Activated CD4-positive, alpha-beta T cell treated with anti-CD3 and anti-CD28 coated beads, Interleukin-2, amount 50 U/mL, for 1 hour (primary cell): ENCODE measurements around the gene SLC34A1.
"Not testable (repeated sequence)": the region's sequence is repeated elsewhere in the genome, so short reads cannot be mapped to it uniquely, and the experiment has no call there.

Experiments used
- DNase-seq: peaks from one replicate; pipeline ENCODE4 v3.0.0-alpha.2; 2020

Gene SLC34A1

GRCh38 chr5:177384134-177384533, at the start of gene SLC34A1:
TSS of gene SLC34A1 (plus strand) at chr5:177384434. CDS start at chr5:177385742, 1,308 bp downstream.
- no peak for DNase-seq

DNA sequence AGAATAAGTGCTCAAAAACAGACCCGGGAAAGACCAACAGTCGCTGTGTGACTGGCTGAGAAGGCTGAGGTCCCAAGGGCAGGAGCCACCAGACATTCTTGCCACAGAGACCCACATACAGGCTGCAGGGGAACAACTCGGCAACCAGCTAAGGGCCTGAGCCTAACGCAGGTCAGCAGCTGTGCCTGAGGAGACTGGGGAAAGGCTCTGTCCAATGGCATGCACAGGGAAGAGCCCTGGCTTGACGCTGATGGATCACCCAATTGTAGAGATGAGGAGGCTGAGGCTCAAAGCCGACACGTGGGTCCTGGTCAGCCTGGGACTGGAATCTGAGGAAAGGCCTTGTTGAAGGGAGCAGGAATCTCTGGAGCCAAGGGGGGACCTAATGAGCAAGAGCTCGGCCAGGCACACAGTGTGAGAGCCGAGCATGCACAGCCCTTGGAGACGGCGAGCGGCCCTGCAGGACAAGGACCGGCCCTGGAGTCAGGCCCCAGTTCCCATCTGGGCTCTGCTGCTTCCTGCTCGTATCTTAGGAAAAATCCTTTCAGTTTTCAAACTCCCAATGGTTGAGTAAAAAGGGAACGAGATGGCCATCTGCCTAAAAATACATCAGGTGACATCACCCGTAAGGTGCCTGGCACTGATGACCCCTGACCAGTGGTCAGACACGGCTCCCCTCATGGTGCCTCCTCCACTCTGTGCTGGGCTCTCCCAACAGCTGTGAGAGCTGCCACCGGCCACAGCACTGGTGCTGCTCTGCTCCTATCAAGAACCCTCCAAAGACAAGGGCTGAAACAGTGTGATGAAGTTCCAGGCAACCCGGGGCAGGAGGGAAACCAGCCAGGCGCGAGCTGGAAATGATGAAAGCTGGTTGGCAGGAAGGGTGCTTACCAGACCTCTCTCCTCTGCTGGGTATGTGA, 49.2 kb upstream of the SLC34A1 start:
- DNase-seq: no peak

DNA sequence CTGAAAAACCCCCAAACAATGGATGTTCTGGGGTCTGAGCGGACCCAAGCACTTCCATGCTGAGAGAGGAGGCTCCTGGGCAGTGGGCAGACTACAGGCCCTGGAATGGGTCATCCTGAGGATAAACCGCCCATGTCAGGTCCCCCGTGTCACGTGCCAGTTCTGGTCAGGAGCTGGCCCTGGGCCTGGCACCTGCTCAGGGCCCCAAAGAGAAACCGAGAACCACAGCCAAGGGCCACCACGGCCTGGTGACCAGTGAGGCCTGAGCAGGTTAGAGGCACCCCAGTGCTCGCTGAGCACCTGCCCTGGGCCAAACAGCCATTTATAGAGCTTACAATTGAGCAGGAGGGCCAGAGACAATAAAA, 48.6 kb upstream of the SLC34A1 start:
- no peak for DNase-seq

DNA sequence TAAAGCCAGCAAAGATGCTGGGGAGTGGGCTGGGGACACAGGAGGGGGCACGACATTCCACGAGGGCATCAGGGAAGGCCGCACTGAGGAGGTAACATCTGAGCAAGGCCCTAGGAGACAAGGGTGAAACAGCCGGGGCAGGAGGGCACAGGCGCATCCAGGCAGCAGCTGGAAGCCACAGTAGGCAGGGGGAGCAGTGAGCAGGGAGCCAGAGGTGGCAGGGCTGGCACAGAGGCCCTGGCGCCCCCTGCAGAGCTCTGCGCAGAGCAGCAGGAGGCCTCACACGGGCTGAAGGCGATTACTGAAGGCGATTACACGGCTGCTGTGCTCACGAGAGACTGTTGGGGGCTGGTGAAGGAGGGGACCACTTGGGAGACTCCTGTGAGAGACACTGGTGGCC, 48.1 kb upstream of the SLC34A1 start:
- DNase-seq: no peak

GRCh38 chr5:177336603-177337494, 47.4 kb upstream of the SLC34A1 start:
- DNase-seq: no peak

DNA sequence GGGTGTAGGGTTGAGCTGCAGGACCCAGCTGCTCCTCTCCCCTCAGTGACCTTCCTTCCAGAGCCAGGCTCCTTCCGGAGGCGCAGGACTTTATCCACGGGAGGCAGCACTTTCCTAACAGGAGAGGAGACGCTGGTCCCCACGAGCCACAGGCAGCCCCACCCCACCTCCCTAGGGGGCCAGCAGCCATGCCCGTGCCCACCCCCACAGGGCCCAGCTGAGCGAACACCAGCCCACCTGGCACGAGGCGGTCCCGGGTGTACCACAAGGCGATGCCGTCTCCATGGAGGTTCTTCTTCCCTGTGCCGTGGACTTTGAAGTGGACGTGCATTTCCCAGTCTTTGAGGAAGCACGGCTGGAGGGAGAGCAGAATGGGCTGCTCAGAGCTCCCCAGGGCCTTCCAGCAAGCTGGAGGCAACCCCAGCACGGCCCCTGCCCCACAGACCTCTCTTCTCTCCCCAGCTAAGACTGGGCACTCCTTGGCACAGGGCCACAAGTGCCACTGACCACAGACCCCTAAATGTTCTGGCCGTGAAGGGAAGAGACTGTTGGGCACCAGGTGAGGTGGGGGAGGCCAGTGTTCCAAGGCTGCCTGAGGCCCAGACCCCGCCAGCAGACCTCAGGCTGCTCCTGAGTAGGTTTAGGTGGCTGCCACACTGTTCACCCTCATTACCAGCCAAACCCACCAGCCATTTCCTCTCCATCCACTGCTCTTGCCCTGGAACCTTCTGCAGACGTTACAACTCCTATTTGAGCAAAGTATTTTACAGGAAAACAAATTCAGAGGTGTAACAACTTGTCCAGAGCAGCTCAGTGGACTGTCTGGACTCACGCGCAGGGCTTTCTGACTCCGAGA, 45.8 kb upstream of the SLC34A1 start:
- DNase-seq: no peak

- DNase-seq: no peak
Observed at GRCh38 chr5:177339107-177339638, 45.1 kb upstream of the SLC34A1 start.

GRCh38 chr5:177343000-177343399, 41.2 kb upstream of the SLC34A1 start:
- DNase-seq: not testable (repeated sequence)

GRCh38 chr5:177343777-177344176, 40.5 kb upstream of the SLC34A1 start:
- no peak for DNase-seq

DNA sequence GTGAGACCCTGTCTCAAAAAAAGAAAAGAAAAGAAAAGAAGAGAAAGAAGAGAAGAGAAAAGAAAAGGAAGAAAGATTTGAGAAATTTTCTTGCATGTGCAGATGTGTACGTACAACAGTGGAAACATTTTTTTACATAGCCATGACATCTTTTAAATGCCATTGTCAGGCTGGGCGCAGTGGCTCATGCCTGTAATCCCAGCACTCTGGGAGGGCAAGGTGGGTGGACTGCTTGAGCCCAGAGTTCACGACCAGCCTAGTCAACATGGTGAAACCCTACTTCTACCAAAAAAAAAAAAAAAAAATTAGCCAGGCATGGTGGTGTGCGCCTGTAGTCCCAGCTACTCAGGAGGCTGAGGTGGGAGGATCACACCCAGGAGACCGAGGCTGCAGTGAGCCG, 39.3 kb upstream of the SLC34A1 start:
- DNase-seq: no peak

GRCh38 chr5:177346820-177347219, 37.4 kb upstream of the SLC34A1 start:
- DNase-seq: no peak

- DNase-seq: no peak
Observed at GRCh38 chr5:177347699-177348098, 36.5 kb upstream of the SLC34A1 start.

DNA sequence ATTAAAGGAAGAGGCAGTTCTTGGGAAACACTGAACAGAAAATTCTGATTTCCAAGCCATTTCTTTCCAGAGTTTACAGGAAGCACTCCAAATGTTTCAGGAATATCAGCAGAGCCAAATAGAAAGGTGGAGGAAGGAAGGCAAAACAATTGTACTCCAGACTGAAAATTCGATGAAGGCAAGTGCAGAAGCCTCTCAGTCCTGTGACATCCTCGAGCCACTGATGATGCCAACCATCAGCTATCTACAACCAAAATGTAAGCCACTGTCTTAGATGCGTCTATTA, 34.9 kb upstream of the SLC34A1 start:
- no peak for DNase-seq

- DNase-seq: no peak
Observed at GRCh38 chr5:177349762-177350161, 34.5 kb upstream of the SLC34A1 start.

- no peak for DNase-seq
Observed at GRCh38 chr5:177350776-177351391, 33.4 kb upstream of the SLC34A1 start.

DNA sequence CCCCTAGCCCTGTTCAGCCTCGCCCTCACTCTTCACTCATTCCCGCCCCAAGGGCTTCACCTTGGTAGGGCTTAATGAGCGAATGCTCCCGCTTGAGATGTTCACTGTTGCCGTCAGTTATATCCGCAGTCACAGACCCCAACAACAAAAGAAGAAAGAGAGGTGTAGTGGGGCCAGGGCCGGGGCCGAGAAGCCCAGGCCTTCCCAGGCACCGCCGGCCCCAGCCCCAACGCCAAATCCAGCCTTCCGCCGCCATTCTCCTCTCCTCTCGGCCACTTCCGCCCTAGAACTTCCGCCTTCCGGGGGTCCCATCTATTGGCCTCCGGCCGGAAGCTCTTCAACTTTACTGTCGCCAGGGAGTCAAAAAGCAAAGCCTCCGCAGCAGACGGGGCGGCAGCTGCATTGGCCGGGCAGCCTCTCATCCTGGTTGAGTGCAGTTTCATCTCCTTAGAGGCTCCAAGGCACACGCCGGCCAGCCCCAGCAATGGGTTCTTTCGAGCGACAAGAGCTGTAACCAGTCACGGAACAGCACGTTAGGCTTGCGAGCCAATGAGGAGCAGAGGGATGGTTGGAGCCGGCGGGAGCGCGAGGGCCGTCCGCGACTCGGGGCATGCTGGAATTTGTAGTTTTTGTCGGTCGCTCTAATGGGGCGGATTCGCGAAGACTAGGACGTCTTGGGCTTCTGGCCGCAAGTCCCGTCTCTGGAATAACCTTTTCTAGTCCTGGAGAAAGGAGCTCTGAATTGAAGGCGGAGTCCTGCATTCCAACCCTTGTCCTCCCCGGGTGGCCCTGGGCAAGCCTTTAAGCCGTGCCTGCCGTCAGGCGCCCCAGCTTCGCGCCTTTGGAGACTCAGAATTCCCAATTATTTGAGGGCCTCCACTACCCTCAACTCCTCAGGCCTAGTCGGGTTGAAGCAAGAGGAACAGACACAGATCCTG, 32.6 kb upstream of the SLC34A1 start, which contains the start of gene LMAN2:
Gene LMAN2 (minus strand): TSS at position 277 of the 938 bp plus-strand sequence. CDS start 21 bp downstream, at position 256.
- peak; percentile 87 for DNase-seq

DNA sequence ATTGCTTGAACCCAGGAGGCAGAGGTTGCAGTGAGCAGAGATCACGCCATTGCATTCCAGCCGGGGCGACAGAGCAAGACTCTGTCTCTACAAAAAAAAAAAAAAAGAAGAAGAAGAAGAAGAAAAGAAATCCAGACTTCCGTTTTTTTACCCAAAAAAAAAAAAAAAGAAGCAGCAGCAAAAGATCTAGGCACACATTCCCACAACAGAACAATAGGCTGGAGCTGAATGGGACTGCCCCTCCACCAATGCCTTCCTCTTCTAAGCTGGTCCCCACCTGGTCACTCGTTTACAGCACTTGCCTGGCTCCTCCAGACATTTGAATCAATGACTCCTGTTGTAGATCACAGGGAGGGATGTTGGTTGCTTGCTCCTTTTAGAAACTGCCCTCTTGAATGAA, 31.1 kb upstream of the SLC34A1 start:
- no peak for DNase-seq

GRCh38 chr5:177354256-177354655, 30.0 kb upstream of the SLC34A1 start:
- no peak for DNase-seq

DNA sequence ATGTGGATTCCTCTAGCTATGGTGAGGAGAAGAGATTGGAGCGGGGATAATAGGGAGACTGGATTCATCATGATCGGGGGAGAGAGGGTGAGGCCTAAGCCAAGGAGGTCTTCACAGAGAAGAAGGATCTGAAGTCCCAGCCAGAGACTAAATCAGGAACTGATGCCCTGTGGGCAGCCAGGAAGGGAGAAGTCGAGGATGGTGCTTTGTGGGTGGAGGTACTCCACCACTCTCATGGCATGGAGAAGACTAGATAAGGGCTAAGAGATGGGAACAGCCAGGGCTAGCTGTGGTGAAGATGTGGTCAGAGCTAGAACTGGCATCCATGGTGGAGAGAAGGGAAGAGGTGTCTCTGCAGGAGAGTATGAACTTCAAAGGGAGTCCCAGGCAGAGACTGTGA, 29.5 kb upstream of the SLC34A1 start:
- DNase-seq: no peak

DNA sequence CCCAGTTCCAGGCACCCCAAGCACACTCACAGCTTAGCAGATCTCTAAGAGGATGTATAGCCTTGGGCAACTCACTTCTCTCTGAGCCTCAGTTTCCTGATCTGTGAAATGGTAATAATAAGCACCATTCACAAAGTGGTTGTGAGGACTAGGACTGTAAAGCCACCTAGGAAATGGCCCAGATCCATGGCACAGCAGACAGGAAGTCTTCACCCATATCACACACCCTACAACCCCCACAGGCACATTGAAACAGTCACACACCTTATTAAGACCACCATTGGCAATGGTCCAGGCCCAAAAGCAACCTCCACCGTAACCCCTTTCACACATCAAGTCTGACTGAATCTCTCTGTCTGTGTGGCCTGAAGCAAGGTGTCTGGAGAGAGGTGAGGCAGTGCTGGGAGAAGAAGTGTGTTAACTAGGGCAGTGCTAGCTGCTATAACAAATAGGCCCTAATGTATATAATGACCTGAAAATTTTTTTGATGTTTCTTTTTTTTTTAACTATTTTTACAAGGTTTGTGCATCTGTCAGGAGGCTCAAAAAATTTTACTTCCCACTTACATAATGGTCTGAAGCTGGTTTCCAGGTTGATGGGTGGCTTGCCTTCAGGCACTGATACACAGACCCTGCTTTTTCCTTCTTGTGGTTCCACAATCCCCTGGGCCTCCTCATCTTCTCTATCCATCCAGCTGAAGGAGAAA, 28.9 kb upstream of the SLC34A1 start:
- no peak for DNase-seq

- no peak for DNase-seq
Observed at GRCh38 chr5:177355868-177356168, 28.4 kb upstream of the SLC34A1 start.
